C4-2B (cell line): Measurements from ENCODE around the gene MUL1.

ENCODE experiments used
- ZFX ChIP-seq: fragments of 450-650 bp; IDR thresholded peaks from 2 replicates; pipeline ENCODE4 v1.6.1; 2017
- TF ChIP-seq, protein P1 (sequence below): fragments of 450-650 bp; conservative IDR thresholded peaks from 2 replicates; pipeline ENCODE4 v1.5.1; 2017; ENCODE audit warnings: mild to moderate bottlenecking

- TF ChIP-seq, protein P1, sequence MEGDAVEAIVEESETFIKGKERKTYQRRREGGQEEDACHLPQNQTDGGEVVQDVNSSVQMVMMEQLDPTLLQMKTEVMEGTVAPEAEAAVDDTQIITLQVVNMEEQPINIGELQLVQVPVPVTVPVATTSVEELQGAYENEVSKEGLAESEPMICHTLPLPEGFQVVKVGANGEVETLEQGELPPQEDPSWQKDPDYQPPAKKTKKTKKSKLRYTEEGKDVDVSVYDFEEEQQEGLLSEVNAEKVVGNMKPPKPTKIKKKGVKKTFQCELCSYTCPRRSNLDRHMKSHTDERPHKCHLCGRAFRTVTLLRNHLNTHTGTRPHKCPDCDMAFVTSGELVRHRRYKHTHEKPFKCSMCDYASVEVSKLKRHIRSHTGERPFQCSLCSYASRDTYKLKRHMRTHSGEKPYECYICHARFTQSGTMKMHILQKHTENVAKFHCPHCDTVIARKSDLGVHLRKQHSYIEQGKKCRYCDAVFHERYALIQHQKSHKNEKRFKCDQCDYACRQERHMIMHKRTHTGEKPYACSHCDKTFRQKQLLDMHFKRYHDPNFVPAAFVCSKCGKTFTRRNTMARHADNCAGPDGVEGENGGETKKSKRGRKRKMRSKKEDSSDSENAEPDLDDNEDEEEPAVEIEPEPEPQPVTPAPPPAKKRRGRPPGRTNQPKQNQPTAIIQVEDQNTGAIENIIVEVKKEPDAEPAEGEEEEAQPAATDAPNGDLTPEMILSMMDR: no peak
- no peak for TF ChIP-seq ZFX
Measured at GRCh38 chr1:20483833-20484518, 24.0 kb downstream of the MUL1 start.
